ENCODE data around the gene NF1.

DNA sequence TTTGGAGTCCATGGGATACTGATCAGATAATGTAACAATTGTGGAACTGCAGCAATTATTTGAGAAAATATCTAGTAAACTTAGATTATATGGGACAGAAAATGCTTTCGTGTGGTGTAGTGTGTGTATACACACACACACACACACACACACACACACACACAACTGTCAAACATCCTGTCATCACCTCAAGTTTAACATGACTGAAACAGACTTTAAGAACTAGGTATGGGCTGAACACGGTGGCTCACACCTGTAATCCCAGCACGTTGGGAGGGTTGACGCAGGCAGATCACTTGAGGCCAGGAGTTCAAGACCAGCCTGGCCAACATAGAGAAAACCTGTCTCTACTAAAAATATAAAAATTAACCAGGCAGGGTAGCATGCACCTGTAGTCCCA lies 227.2 kb downstream of the NF1 start:
- TF ChIP-seq, protein P1, sequence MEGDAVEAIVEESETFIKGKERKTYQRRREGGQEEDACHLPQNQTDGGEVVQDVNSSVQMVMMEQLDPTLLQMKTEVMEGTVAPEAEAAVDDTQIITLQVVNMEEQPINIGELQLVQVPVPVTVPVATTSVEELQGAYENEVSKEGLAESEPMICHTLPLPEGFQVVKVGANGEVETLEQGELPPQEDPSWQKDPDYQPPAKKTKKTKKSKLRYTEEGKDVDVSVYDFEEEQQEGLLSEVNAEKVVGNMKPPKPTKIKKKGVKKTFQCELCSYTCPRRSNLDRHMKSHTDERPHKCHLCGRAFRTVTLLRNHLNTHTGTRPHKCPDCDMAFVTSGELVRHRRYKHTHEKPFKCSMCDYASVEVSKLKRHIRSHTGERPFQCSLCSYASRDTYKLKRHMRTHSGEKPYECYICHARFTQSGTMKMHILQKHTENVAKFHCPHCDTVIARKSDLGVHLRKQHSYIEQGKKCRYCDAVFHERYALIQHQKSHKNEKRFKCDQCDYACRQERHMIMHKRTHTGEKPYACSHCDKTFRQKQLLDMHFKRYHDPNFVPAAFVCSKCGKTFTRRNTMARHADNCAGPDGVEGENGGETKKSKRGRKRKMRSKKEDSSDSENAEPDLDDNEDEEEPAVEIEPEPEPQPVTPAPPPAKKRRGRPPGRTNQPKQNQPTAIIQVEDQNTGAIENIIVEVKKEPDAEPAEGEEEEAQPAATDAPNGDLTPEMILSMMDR (IDR thresholded peaks at IDR 0.05; ENCODE audit: low read depth, low read length), result no peak
- TF ChIP-seq EZH2phosphoT487 (IDR thresholded peaks at IDR 0.05; ENCODE audit: low read depth), result no peak

All from OCI-LY3 (cell line).